ENCODE measurements around the gene GXYLT1. TPM values are rescaled to one million over a fixed set of nuclear protein-coding genes. Genes with fewer than 3 reads are reported as not detected.

The GXYLT1 gene
- total and polyA plus RNA-seq, 2 experiments from 2014 or later: 3.9 to 13.4 TPM

DNA sequence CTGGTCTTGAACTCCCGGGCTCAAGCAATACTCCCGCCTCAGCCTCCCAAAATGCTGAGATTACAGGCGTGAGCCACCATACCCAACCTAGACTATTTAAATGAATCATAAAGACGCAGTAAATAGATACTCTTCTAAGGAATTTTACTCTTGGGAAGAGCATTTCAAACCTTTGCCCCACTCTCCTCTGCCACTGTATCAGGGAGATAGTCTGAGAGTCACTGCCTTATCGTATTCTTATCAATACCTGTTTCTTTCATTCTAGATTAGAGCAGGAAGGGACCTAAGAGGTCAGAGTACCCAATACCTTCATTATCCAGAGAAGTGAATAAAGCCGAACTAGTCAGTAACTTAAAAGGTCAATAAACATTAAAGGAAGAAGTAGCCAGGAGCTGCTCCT lies 15.8 kb downstream of the GXYLT1 start (continued):
- TF ChIP-seq ZNF462 (CRISPR knock-in tag; IDR thresholded peaks at IDR 0.05): no peak
- TF ChIP-seq ZNF114 (CRISPR knock-in tag; IDR thresholded peaks at IDR 0.05): no peak
- TF ChIP-seq EZH2phosphoT487 (IDR thresholded peaks at IDR 0.05; ENCODE audit: unreplicated experiment): no peak
- no peak for TF ChIP-seq JUNB (IDR thresholded peaks at IDR 0.05; ENCODE audit: unreplicated experiment)
- TF ChIP-seq STAT1 (IDR thresholded peaks at IDR 0.05; ENCODE audit: unreplicated experiment): no peak
- TF ChIP-seq ETS1 (IDR thresholded peaks at IDR 0.05): no peak

GRCh38 chr12:42128327-42128726 lies 16.3 kb downstream of the GXYLT1 start:
- no peaks in the 10 kb centered on the region for H3K9me3 Mint-ChIP-seq
- TF ChIP-seq STAT1 (IDR thresholded peaks at IDR 0.05; ENCODE audit: unreplicated experiment): no peak
- TF ChIP-seq CREB1 (CRISPR knock-in tag; IDR thresholded peaks at IDR 0.05; ENCODE audit: low read depth): no peak
- no peak for TF ChIP-seq ZNF114 (CRISPR knock-in tag; IDR thresholded peaks at IDR 0.05)
- TF ChIP-seq EZH2phosphoT487 (IDR thresholded peaks at IDR 0.05; ENCODE audit: unreplicated experiment): no peak
- no peak for TF ChIP-seq NANOG (IDR thresholded peaks at IDR 0.05; ENCODE audit: borderline replicate concordance)
- TF ChIP-seq CTCF (conservative IDR thresholded peaks at IDR 0.05; ENCODE audit: low read depth in 2 of 2): no peak
- no peak for TF ChIP-seq JUNB (IDR thresholded peaks at IDR 0.05; ENCODE audit: unreplicated experiment)
- TF ChIP-seq, protein P1, sequence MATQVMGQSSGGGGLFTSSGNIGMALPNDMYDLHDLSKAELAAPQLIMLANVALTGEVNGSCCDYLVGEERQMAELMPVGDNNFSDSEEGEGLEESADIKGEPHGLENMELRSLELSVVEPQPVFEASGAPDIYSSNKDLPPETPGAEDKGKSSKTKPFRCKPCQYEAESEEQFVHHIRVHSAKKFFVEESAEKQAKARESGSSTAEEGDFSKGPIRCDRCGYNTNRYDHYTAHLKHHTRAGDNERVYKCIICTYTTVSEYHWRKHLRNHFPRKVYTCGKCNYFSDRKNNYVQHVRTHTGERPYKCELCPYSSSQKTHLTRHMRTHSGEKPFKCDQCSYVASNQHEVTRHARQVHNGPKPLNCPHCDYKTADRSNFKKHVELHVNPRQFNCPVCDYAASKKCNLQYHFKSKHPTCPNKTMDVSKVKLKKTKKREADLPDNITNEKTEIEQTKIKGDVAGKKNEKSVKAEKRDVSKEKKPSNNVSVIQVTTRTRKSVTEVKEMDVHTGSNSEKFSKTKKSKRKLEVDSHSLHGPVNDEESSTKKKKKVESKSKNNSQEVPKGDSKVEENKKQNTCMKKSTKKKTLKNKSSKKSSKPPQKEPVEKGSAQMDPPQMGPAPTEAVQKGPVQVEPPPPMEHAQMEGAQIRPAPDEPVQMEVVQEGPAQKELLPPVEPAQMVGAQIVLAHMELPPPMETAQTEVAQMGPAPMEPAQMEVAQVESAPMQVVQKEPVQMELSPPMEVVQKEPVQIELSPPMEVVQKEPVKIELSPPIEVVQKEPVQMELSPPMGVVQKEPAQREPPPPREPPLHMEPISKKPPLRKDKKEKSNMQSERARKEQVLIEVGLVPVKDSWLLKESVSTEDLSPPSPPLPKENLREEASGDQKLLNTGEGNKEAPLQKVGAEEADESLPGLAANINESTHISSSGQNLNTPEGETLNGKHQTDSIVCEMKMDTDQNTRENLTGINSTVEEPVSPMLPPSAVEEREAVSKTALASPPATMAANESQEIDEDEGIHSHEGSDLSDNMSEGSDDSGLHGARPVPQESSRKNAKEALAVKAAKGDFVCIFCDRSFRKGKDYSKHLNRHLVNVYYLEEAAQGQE (IDR thresholded peaks at IDR 0.05; ENCODE audit: unreplicated experiment): no peak

More at GRCh38 chr12:42128327-42128726, 16.3 kb downstream of the GXYLT1 start:
- Histone ChIP-seq H4K20me1 (replicated peaks; ENCODE audit: insufficient read depth) (peaks cover 6% of the 10 kb centered on the region; the same call in 1 of the 2 replicates), H3K27me3 (ENCODE audit: insufficient read depth) (no peaks in the 10 kb centered on the region), H3K4me1 (ENCODE audit: insufficient read depth) (peaks cover 17% of the 10 kb centered on the region), H2AFZ (no peak overlapping the region), H3K79me2 (replicated peaks; ENCODE audit: insufficient read depth) (peaks cover 38% of the 10 kb centered on the region), H3F3A (replicated peaks; ENCODE audit: low read depth) (no peaks in the 10 kb centered on the region), H3K36me3 (ENCODE audit: insufficient read depth) (no peaks in the 10 kb centered on the region), H3K9me2 (ENCODE audit: insufficient read depth) (no peaks in the 10 kb centered on the region), H3K27ac (ENCODE audit: low read depth) (no peak overlapping the region), H3K4me3 (no peak overlapping the region), H3K4me2 (no peak overlapping the region)
- Mint-ChIP-seq H3K27ac (no peak overlapping the region), H3K4me3 (no peak overlapping the region), H3K36me3 (ENCODE audit: low read depth) (no peaks in the 10 kb centered on the region), H3K4me1 (peaks cover 11% of the 10 kb centered on the region), H3K27me3 (ENCODE audit: insufficient read depth, low read depth, poor library complexity) (no peaks in the 10 kb centered on the region)
- ATAC-seq (no peak), DNase-seq (ENCODE audit: low spot score) (no peak)
